Measurements from ENCODE around the gene LFNG.

Gene LFNG

GRCh38 chr7:2511769-2512168 is 7.8 kb upstream of the LFNG start:
- no peak for TF ChIP-seq FOXP2 (optimal IDR thresholded peaks at IDR 0.05; ENCODE audit: borderline replicate concordance, extremely low read depth, extremely low read length, insufficient read depth)
- no peak for TF ChIP-seq REST (IDR thresholded peaks at IDR 0.05; ENCODE audit: insufficient read depth in 1 of 2, low read depth in 2 of 2, low read length in 2 of 2)
- TF ChIP-seq SIN3A (IDR thresholded peaks at IDR 0.05; ENCODE audit: borderline replicate concordance, insufficient read depth, low read length) = no peak
- TF ChIP-seq POLR2AphosphoS5 (IDR thresholded peaks at IDR 0.05; ENCODE audit: low read depth, low read length) = no peak
- TF ChIP-seq TAF1 (IDR thresholded peaks at IDR 0.05; ENCODE audit: borderline replicate concordance, insufficient read depth, low read length) = no peak

GRCh38 chr7:2512179-2512661 is 7.4 kb upstream of the LFNG start:
- TF ChIP-seq SIN3A (IDR thresholded peaks at IDR 0.05; ENCODE audit: borderline replicate concordance, insufficient read depth, low read length) (no peak), REST (IDR thresholded peaks at IDR 0.05; ENCODE audit: insufficient read depth in 1 of 2, low read depth in 2 of 2, low read length in 2 of 2) (no peak), POLR2AphosphoS5 (IDR thresholded peaks at IDR 0.05; ENCODE audit: low read depth, low read length) (no peak), FOXP2 (optimal IDR thresholded peaks at IDR 0.05; ENCODE audit: borderline replicate concordance, extremely low read depth, extremely low read length, insufficient read depth) (no peak), TAF1 (IDR thresholded peaks at IDR 0.05; ENCODE audit: borderline replicate concordance, insufficient read depth, low read length) (no peak)

GRCh38 chr7:2512713-2513112 is 6.9 kb upstream of the LFNG start:
- TF ChIP-seq REST (IDR thresholded peaks at IDR 0.05; ENCODE audit: insufficient read depth in 1 of 2, low read depth in 2 of 2, low read length in 2 of 2) (no peak), POLR2AphosphoS5 (IDR thresholded peaks at IDR 0.05; ENCODE audit: low read depth, low read length) (no peak), SIN3A (IDR thresholded peaks at IDR 0.05; ENCODE audit: borderline replicate concordance, insufficient read depth, low read length) (no peak), TAF1 (IDR thresholded peaks at IDR 0.05; ENCODE audit: borderline replicate concordance, insufficient read depth, low read length) (no peak), FOXP2 (optimal IDR thresholded peaks at IDR 0.05; ENCODE audit: borderline replicate concordance, extremely low read depth, extremely low read length, insufficient read depth) (no peak)

- TF ChIP-seq REST (IDR thresholded peaks at IDR 0.05; ENCODE audit: insufficient read depth in 1 of 2, low read depth in 2 of 2, low read length in 2 of 2) = no peak
- no peak for TF ChIP-seq TAF1 (IDR thresholded peaks at IDR 0.05; ENCODE audit: borderline replicate concordance, insufficient read depth, low read length)
- TF ChIP-seq SIN3A (IDR thresholded peaks at IDR 0.05; ENCODE audit: borderline replicate concordance, insufficient read depth, low read length) = no peak
- no peak for TF ChIP-seq FOXP2 (optimal IDR thresholded peaks at IDR 0.05; ENCODE audit: borderline replicate concordance, extremely low read depth, extremely low read length, insufficient read depth)
- no peak for TF ChIP-seq POLR2AphosphoS5 (IDR thresholded peaks at IDR 0.05; ENCODE audit: low read depth, low read length)
Measured at GRCh38 chr7:2513702-2514101, 5.9 kb upstream of the LFNG start.
